AG09309 (cell line): ENCODE results near the gene CPNE4.

Experiments used
- DNase-seq: peaks from one replicate; pipeline ENCODE4 v3.0.0-alpha.2; 2010; ENCODE audit warnings: low read depth
- H3K4me3 ChIP-seq: 2 replicates; pipeline ENCODE4 v1.5.1; 2011; ENCODE audit warnings: mild to moderate bottlenecking, low read depth, low read length, moderate library complexity; ENCODE audit not compliant: control insufficient read depth
- CTCF ChIP-seq: IDR thresholded peaks from 2 replicates; pipeline ENCODE4 v1.5.1; 2011; ENCODE audit warnings: mild to moderate bottlenecking, low read depth, low read length, inconsistent platforms; ENCODE audit not compliant: insufficient read depth, control insufficient read depth; ENCODE audit errors: missing control alignments

CPNE4 gene

GRCh38 chr3:132022914-132023313, 11.9 kb downstream of the CPNE4 start:
- no peak for TF ChIP-seq CTCF
- no peak overlapping the region for H3K4me3 ChIP-seq
- no peak for DNase-seq

- no peak for TF ChIP-seq CTCF
- no peak for DNase-seq
- no peak overlapping the region for H3K4me3 ChIP-seq
Observed at GRCh38 chr3:132020058-132020457, 14.8 kb downstream of the CPNE4 start.

- no peak for TF ChIP-seq CTCF
- DNase-seq, result no peak
Observed at GRCh38 chr3:132017137-132017536, 17.7 kb downstream of the CPNE4 start.

GRCh38 chr3:132016061-132017041, 18.5 kb downstream of the CPNE4 start:
- TF ChIP-seq CTCF, result no peak
- H3K4me3 ChIP-seq, result no peak overlapping the region
- DNase-seq, result no peak

More at GRCh38 chr3:132017137-132017536, 17.7 kb downstream of the CPNE4 start:
- H3K4me3 ChIP-seq, result no peak overlapping the region

GRCh38 chr3:132014105-132014504, 20.7 kb downstream of the CPNE4 start:
- no peak overlapping the region for H3K4me3 ChIP-seq
- DNase-seq, result no peak
- TF ChIP-seq CTCF, result no peak

GRCh38 chr3:132009241-132009640, 25.6 kb downstream of the CPNE4 start:
- no peak for DNase-seq
- TF ChIP-seq CTCF, result no peak
- no peak overlapping the region for H3K4me3 ChIP-seq
